Mammary epithelial cell (primary cell): Measurements from ENCODE around the gene PFKFB3.
"Not testable (repeated sequence)": the region's sequence is repeated elsewhere in the genome, so short reads cannot be mapped to it uniquely, and the experiment has no call there.

Source experiments
- CTCF ChIP-seq, 2 donors: IDR thresholded peaks in 1 of 2; conservative IDR thresholded peaks in 1 of 2; 2 replicates each; pipeline ENCODE4 v1.5.1; 2011 to 2012; ENCODE audit warnings: inconsistent platforms in 2 of 2, low read length in 2 of 2, mild to moderate bottlenecking in 2 of 2, control low read depth in 1 of 2, low read depth in 1 of 2; ENCODE audit not compliant: insufficient read depth in 1 of 2; ENCODE audit errors: extremely low read depth in 1 of 2
- EZH2 ChIP-seq: IDR thresholded peaks from 2 replicates; pipeline ENCODE4 v1.6.1; 2012; ENCODE audit warnings: low read length, inconsistent platforms, borderline replicate concordance

DNA sequence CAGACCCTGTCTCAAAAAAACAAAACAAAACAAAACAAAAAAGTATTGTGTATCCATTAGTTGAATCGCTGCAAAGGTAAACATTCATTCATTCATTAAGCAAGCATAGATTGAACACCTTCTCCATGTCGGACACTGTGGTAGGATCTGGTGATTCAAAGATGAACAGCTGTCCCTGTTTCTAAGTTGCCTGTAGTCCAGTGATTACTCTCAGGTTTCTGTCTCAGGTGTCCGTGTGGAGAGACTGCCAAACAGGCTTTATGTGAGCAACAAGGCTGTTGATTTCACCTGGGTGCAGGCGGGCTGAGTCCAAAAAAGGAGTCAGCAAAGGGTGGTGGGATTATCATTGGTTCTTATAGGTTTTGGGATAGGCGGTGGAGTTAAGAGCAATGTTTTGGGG lies 9.4 kb upstream of the PFKFB3 start:
- not testable (repeated sequence) for TF ChIP-seq CTCF (conservative IDR thresholded peaks at IDR 0.05 in 1 of 2, IDR thresholded peaks at IDR 0.05 in 1 of 2; ENCODE audit: extremely low read depth in 1 of 2, insufficient read depth in 1 of 2, low read depth in 1 of 2, low read length in 2 of 2); EZH2
